Gastroesophageal sphincter (tissue), 4 donors: Measurements from ENCODE around the gene DCK. TPM values are rescaled to one million over a fixed set of nuclear protein-coding genes. Genes with fewer than 3 reads are reported as not detected.

ENCODE experiments used
- ATAC-seq: fragments of 150-250 bp; one replicate; pipeline ENCODE4 v1.9.1; 2016; ENCODE audit warnings: mild to moderate bottlenecking, moderate library complexity
- H3K27ac ChIP-seq, 4 donors: fragments of 200-600 bp; sonication (generic) in 3 of 4; 1 replicate in 3 of 4; 2 replicates in 1 of 4; pipeline ENCODE4 v1.5.1; 2016 to 2019
- H3K27me3 ChIP-seq: fragments of 200-600 bp; sonication (generic); one replicate; pipeline ENCODE4 v1.5.1; 2019
- H3K36me3 ChIP-seq, 2 donors: fragments of 200-600 bp; sonication (generic); one replicate each; pipeline ENCODE4 v1.5.1; 2019; ENCODE audit warnings: control low read depth in 1 of 2
- H3K4me1 ChIP-seq, 3 donors: fragments of 200-600 bp; sonication (generic); 1 replicate in 2 of 3; 2 replicates in 1 of 3; pipeline ENCODE4 v1.5.1; 2016 to 2019; ENCODE audit warnings: control low read depth in 2 of 3
- H3K4me3 ChIP-seq, 2 donors: fragments of 200-600 bp; sonication (generic); one replicate each; pipeline ENCODE4 v1.5.1; 2019; ENCODE audit warnings: mild to moderate bottlenecking in 1 of 2, moderate library complexity in 1 of 2
- H3K9me3 ChIP-seq, 3 donors: fragments of 200-600 bp; sonication (generic); one replicate each; pipeline ENCODE4 v1.5.1; 2017 to 2019; ENCODE audit warnings: control low read depth in 2 of 3
- EP300 ChIP-seq: sonication (generic); formaldehyde crosslinking; IDR thresholded peaks from one replicate; pipeline ENCODE4 v1.6.1; 2017; ENCODE audit warnings: antibody characterized with exemption, mild to moderate bottlenecking
- POLR2A ChIP-seq, 2 donors: fragments of 450-650 bp; IDR thresholded peaks; one replicate each; pipeline ENCODE4 v1.6.1; 2017; ENCODE audit warnings: antibody characterized with exemption in 2 of 2, mild to moderate bottlenecking in 2 of 2, moderate library complexity in 1 of 2
- POLR2AphosphoS5 ChIP-seq: sonication (generic); formaldehyde crosslinking; IDR thresholded peaks from one replicate; pipeline ENCODE4 v1.6.1; 2017; ENCODE audit warnings: antibody characterized with exemption
- WGBS, 2 donors: methylation state at CpG; one replicate each; pipeline ENCODE4 v1.1.5; 2018; ENCODE audit warnings: low coverage in 1 of 2; 5-methylcytosine and 5-hydroxymethylcytosine counted together
- total RNA-seq, 4 donors: library from RNA; depleted of rRNA; stranded (reverse); fragments of >200 nt; gene quantifications; one replicate each; pipeline ENCODE4 v1.1.0, GENCODE V29; 2016
- TF ChIP-seq, protein P1 (sequence below), 4 experiments: fragments of 200-600 bp in 2 of 4; fragments of 450-650 bp in 2 of 4; sonication (generic) in 1 of 4; IDR thresholded peaks; one replicate each; pipeline ENCODE4 v1.5.1; 2017 to 2019; ENCODE audit warnings: antibody characterized with exemption in 4 of 4, mild to moderate bottlenecking in 2 of 4, moderate library complexity in 2 of 4

The DCK gene
- total RNA-seq, 4 donors from 2014 or later, result 13.2 to 24.9 (median 21.7) TPM

DNA sequence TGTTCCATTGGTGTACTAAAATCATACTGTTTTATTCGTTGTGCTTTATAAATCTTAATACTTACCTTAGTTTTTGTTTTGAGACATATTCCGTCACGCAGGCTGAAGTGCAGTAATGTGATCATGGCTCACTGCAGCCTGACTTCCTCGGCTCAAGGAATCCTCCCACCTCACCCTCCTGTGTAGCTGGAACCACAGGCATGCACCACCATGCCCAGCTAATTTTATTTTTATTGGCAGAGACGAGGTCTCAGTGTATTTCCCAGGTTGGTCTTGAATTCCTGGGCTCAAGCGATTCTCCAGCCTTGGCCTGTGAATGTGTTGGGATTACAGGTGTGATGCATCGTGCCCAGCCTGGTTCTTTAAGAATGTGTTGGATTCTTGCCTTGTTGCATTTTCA, 24.4 kb upstream of the DCK start:
- ATAC-seq, result no peak
- 74 to 75% methylated on average over 4 to 7 of the region's 7 CpGs for WGBS, 2 donors
- H3K9me3 ChIP-seq, result no peaks in the 10 kb centered on the region
- no peak overlapping the region for H3K27ac ChIP-seq
- TF ChIP-seq POLR2AphosphoS5, result no peak
- no peak for TF ChIP-seq POLR2A (IDR thresholded peaks at IDR 0.05)
- no peak for TF ChIP-seq EP300
- TF ChIP-seq, protein P1, sequence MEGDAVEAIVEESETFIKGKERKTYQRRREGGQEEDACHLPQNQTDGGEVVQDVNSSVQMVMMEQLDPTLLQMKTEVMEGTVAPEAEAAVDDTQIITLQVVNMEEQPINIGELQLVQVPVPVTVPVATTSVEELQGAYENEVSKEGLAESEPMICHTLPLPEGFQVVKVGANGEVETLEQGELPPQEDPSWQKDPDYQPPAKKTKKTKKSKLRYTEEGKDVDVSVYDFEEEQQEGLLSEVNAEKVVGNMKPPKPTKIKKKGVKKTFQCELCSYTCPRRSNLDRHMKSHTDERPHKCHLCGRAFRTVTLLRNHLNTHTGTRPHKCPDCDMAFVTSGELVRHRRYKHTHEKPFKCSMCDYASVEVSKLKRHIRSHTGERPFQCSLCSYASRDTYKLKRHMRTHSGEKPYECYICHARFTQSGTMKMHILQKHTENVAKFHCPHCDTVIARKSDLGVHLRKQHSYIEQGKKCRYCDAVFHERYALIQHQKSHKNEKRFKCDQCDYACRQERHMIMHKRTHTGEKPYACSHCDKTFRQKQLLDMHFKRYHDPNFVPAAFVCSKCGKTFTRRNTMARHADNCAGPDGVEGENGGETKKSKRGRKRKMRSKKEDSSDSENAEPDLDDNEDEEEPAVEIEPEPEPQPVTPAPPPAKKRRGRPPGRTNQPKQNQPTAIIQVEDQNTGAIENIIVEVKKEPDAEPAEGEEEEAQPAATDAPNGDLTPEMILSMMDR (IDR thresholded peaks at IDR 0.05), result no peak
- H3K4me1 ChIP-seq, result no peaks in the 10 kb centered on the region
- no peak overlapping the region for H3K4me3 ChIP-seq
- no peaks in the 10 kb centered on the region for H3K27me3 ChIP-seq
- peaks cover 0 to 31% of the 10 kb centered on the region in 2 donors for H3K36me3 ChIP-seq

DNA sequence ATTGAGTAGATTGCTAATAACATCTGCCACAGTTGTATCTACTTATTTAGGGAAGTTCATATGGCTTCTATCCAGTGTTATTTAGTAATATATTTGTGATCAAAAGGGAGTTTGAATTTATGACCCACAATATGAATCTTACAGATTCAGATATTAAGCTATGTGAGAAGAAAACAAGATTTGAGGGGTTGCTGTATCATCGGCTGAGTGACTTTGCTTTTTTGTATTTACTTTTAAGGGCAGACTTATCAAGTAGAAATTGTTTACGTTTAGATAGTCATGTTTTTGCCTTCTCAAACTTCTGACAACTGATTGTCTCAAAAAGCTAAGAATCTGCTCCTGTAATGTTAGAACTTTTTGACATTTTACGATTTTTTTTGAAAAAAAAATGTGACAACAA, 17.2 kb upstream of the DCK start:
- Histone ChIP-seq H3K4me1 (no peaks in the 10 kb centered on the region), H3K36me3 (peaks cover 0 to 32% of the 10 kb centered on the region in 2 donors), H3K9me3 (no peaks in the 10 kb centered on the region), H3K4me3 (no peak overlapping the region), H3K27me3 (no peaks in the 10 kb centered on the region), H3K27ac (no peak overlapping the region)
- ATAC-seq, result no peak
- WGBS, 2 donors, result 78 to 83% methylated on average over 3 of the region's 3 CpGs
- TF ChIP-seq EP300 (no peak), POLR2A (IDR thresholded peaks at IDR 0.05) (no peak), POLR2AphosphoS5 (no peak)
- TF ChIP-seq, protein P1 (IDR thresholded peaks at IDR 0.05), result no peak

DNA sequence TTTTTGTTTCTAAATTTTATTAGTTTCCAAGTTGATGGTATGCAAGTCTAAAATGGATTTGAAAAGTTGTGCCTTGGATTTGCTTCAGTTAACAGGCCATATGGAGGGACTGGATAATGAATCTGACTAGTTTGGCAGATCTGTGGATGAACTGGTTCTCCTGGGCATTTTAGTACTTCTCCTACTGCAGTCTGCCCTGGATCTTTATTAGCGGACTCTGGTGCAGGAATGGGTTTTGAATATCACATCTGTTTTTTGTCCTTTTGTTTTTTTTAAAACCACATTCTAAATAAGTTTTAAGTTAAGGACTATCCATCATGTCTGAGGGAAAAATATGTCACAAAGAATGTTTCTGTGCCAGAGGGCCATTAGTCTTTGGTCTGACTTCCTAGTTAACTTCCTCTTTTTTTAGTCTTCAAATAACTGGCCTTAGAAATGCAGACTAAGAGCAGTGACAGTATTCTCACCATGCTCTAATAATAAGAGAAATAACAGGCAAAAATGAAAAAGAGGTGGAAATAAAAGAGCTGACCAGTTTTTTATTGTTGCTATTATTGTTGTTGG, 13.9 kb upstream of the DCK start:
- Histone ChIP-seq H3K27me3 (no peaks in the 10 kb centered on the region), H3K9me3 (no peaks in the 10 kb centered on the region), H3K27ac (no peak overlapping the region), H3K4me1 (no peaks in the 10 kb centered on the region), H3K36me3 (peaks cover 0 to 17% of the 10 kb centered on the region in 2 donors), H3K4me3 (no peak overlapping the region)
- TF ChIP-seq EP300 (no peak), POLR2AphosphoS5 (no peak), POLR2A (IDR thresholded peaks at IDR 0.05) (no peak)
- TF ChIP-seq, protein P1 (IDR thresholded peaks at IDR 0.05), result no peak
- 79 to 83% methylated on average over 1 of the region's 1 CpG for WGBS, 2 donors
- ATAC-seq, result no peak

DNA sequence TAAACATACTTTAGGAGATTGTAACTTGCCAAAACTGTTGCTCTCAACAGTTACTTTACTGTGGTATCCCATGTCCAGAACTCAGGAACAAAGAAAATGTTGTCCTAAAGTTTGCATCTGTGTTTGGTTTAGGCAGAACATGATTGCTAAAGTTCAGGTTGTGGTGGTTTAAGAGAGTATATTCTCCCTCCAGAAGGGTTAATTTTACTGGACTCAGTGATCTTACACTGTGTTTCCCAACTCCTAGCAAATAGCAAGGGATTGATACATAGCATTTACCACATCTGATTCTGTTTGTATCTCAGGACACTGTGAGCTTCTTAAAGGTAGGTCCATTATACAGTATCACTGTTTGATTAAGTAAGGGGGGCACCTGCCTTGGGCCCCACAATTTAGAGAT, 13.3 kb upstream of the DCK start:
- H3K36me3 ChIP-seq, result peaks cover 0 to 10% of the 10 kb centered on the region in 2 donors
- ATAC-seq, result no peak
- no peaks in the 10 kb centered on the region for H3K4me1 ChIP-seq
- no peaks in the 10 kb centered on the region for H3K27me3 ChIP-seq
- no peak for TF ChIP-seq POLR2AphosphoS5
- no peak for TF ChIP-seq EP300
- no peak for TF ChIP-seq POLR2A (IDR thresholded peaks at IDR 0.05)
- TF ChIP-seq, protein P1 (IDR thresholded peaks at IDR 0.05), result no peak
- no peaks in the 10 kb centered on the region for H3K9me3 ChIP-seq
- H3K27ac ChIP-seq, result no peak overlapping the region
- no peak overlapping the region for H3K4me3 ChIP-seq

DNA sequence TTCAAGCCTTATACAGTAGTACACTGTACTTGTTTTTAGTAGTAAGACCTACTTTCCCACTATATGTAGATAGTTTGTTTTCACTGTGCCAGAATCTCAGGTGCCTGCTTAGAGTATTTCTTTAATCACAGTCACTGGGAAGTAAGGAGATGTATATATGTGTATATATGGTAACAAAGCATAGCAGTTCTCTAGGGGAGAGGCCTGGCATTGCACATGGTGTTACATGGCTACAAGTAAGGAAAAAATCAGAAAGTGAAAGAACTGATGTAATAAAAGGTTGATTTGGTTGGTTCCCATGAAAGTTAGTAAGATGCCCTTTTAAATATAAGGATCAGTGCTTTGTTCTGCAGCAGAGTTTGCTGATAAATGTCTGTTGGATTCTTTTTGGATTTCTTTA, 9.3 kb upstream of the DCK start:
- TF ChIP-seq EP300 (no peak), POLR2A (IDR thresholded peaks at IDR 0.05) (no peak), POLR2AphosphoS5 (no peak)
- no peaks in the 10 kb centered on the region for H3K9me3 ChIP-seq

More for the DNA sequence above, 9.3 kb upstream of the DCK start:
- no peaks in the 10 kb centered on the region for H3K36me3 ChIP-seq
- no peaks in the 10 kb centered on the region for H3K4me1 ChIP-seq
- H3K27ac ChIP-seq, result no peak overlapping the region
- H3K27me3 ChIP-seq, result no peaks in the 10 kb centered on the region
- ATAC-seq, result no peak
- no peak overlapping the region for H3K4me3 ChIP-seq
